WERI-Rb-1 (cell line): ENCODE data around the gene UBE2E2.

Experiments used
- DNase-seq: peaks from one replicate; pipeline ENCODE4 v3.0.0-alpha.2; 2020
- H3K27ac ChIP-seq: fragments of 250-450 bp; sonication (Bioruptor Pico); 2 replicates; pipeline ENCODE4 v1.5.1; 2020; ENCODE audit warnings: mild to moderate bottlenecking, moderate library complexity
- H3K27me3 ChIP-seq: fragments of 250-450 bp; sonication (Bioruptor Pico); 2 replicates; pipeline ENCODE4 v1.5.1; 2021; ENCODE audit warnings: mild to moderate bottlenecking, low read depth, moderate library complexity; ENCODE audit not compliant: insufficient read depth, severe bottlenecking
- H3K36me3 ChIP-seq: fragments of 250-450 bp; sonication (Bioruptor Pico); 2 replicates; pipeline ENCODE4 v1.5.1; 2020; ENCODE audit warnings: mild to moderate bottlenecking, moderate library complexity
- H3K4me3 ChIP-seq: 2 replicates; pipeline ENCODE4 v1.5.1; 2011; ENCODE audit warnings: low read depth, mild to moderate bottlenecking, control low read depth, low read length
- H3K9me3 ChIP-seq: fragments of 250-450 bp; sonication (Bioruptor Pico); 2 replicates; pipeline ENCODE4 v1.5.1; 2021; ENCODE audit warnings: mild to moderate bottlenecking, moderate library complexity; ENCODE audit not compliant: severe bottlenecking
- TF ChIP-seq, protein P1 (sequence below): IDR thresholded peaks from 2 replicates; pipeline ENCODE4 v1.5.1; 2011; ENCODE audit warnings: low read depth, mild to moderate bottlenecking, control low read depth, inconsistent platforms, low read length

Gene UBE2E2

DNA sequence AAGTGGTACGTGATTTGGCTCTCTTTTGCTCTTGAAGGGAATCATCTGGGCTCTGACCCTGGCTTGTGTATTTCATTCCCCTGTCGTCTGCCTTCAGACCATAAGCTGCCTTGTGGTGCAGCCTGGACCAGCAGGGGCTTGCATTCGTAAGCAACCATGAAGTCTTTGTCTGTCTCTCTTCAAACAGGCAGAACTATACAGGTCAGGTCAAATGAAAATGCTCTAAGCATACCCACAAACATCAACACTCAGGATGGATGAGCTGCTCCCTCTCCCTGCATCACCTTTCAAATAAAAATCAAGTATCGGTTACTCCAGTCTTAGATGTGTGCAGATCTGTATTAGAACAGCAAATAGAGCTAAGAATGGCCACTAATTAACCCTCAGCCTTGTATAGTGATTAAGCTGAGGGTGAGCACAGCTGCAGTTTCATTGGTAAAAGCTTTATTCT is 334.0 kb downstream of the UBE2E2 start:
- Histone ChIP-seq H3K27me3 (no peaks in the 10 kb centered on the region), H3K9me3 (no peaks in the 10 kb centered on the region), H3K36me3 (no peaks in the 10 kb centered on the region), H3K27ac (no peak overlapping the region), H3K4me3 (no peak overlapping the region)
- DNase-seq: peak; percentile 38
- TF ChIP-seq, protein P1, sequence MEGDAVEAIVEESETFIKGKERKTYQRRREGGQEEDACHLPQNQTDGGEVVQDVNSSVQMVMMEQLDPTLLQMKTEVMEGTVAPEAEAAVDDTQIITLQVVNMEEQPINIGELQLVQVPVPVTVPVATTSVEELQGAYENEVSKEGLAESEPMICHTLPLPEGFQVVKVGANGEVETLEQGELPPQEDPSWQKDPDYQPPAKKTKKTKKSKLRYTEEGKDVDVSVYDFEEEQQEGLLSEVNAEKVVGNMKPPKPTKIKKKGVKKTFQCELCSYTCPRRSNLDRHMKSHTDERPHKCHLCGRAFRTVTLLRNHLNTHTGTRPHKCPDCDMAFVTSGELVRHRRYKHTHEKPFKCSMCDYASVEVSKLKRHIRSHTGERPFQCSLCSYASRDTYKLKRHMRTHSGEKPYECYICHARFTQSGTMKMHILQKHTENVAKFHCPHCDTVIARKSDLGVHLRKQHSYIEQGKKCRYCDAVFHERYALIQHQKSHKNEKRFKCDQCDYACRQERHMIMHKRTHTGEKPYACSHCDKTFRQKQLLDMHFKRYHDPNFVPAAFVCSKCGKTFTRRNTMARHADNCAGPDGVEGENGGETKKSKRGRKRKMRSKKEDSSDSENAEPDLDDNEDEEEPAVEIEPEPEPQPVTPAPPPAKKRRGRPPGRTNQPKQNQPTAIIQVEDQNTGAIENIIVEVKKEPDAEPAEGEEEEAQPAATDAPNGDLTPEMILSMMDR: no peak

DNA sequence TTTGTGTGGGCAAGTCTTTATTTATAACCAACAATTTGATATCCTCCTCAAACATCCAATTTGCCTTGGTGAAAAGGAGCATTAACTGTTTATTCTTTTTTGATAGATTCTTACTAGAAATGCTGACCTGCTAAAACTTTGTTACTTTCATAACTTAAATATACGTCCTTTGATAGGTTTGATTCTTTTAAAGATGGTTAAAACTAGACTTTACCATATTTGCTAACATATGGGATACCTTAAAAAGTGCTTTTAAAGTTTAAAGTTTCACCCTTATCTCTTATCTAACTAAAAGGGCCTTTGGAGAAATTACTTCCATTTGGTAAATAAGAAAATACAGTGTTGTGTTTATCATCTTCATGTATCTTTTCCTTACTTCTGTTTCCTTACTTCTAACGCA is 336.1 kb downstream of the UBE2E2 start:
- no peak overlapping the region for H3K4me3 ChIP-seq
- TF ChIP-seq, protein P1: no peak
- H3K27me3 ChIP-seq: no peaks in the 10 kb centered on the region
- H3K9me3 ChIP-seq: no peaks in the 10 kb centered on the region
- H3K36me3 ChIP-seq: no peaks in the 10 kb centered on the region
- no peak for DNase-seq
- H3K27ac ChIP-seq: no peak overlapping the region

DNA sequence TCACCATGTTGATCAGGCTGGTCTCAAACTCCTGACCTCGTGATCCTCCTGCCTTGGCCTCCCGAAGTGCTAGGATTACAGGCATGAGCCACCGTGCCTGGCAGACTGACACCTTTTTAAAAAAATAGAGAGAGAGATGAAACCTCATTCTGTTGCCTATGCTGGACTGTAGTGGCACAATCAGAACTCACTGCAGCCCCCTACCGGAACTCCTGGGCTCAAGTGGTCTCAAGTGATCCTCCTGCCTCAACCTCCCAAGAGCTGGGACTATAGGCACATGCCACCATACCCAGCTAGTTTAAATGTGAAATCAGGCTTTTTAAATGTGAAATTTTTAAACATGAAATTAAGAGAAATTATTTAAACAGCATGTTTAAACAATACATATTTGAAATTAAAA is 337.5 kb downstream of the UBE2E2 start:
- Histone ChIP-seq H3K27ac (no peak overlapping the region), H3K4me3 (no peak overlapping the region), H3K36me3 (no peaks in the 10 kb centered on the region), H3K27me3 (no peaks in the 10 kb centered on the region), H3K9me3 (no peaks in the 10 kb centered on the region)
- DNase-seq: no peak
- TF ChIP-seq, protein P1: no peak

DNA sequence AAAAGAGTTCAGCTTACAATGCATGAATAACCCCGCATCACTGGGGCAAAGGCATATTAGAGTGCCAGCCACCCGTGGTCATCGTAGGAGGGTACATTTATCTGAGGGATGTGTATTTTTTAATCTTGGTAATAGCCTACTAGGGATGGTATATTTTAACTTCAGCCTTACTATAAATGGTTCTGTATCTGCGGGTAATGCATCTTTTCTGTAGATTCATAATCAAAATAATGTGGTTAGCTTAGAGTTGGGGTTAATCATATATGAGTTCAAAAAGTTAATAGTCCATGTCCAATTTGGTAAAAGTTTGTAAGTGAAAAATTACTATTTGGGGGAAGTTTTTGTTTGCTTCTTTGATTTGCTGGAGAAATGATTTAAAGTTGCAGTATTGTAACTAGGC is 339.0 kb downstream of the UBE2E2 start:
- H3K4me3 ChIP-seq: no peak overlapping the region
- no peaks in the 10 kb centered on the region for H3K27me3 ChIP-seq
- TF ChIP-seq, protein P1: no peak
- no peak for DNase-seq
- H3K27ac ChIP-seq: no peak overlapping the region
- no peaks in the 10 kb centered on the region for H3K36me3 ChIP-seq
- H3K9me3 ChIP-seq: no peaks in the 10 kb centered on the region

DNA sequence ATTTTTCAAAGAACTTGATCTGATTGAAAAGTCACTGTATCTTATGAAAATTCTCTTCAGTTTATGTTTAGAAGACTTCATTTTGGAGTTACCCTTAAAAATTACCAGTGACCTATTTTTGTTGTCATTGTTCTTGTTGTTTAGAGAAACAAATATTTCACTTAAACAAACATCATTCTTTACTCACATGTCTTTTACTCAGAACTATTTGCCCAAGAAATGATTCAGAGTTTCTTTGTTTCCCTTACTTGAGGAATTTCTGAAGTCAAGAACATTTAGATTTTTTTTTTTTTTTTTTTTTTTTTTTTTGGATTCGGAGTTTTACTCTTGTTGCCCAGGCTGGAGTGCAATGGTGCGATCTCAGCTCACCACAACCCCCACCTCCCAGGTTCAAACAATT is 343.1 kb downstream of the UBE2E2 start:
- no peaks in the 10 kb centered on the region for H3K36me3 ChIP-seq
- TF ChIP-seq, protein P1: no peak
- no peak overlapping the region for H3K27ac ChIP-seq
- DNase-seq: no peak
- H3K9me3 ChIP-seq: no peaks in the 10 kb centered on the region
- no peaks in the 10 kb centered on the region for H3K27me3 ChIP-seq
- no peak overlapping the region for H3K4me3 ChIP-seq

DNA sequence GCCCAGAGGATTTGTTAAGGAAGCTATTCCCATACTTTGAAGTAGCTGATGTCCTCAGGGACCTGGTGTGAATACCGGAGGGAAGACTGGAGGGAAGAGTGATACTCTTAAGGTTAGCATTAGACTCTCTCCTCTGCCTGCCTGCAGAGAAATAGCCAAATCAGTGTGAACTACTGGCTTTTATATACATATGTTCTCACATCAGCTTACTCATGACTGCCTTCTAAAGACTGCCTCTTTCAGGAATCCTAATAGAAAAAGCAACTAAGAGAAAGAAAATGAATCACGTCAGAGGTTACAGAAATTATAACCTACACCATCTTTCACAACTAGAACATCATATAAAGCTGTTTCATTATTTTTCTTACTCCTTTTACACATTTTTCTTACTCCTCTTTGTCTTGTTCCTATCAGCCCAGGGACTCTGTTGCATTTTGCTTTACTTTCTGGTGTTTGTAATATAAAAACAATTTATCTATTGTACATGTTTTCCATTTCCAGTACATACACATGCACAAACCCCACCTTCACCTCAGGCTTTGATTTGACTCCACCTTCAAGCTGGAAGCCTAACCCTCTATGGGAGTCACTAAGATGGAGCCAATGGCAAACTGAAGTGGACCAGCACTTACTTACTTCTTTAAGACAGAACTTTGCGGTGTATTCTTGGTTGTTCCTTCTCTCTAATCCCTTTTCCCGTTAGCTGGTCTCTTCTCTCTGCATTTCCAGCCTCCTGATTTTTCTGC is 345.0 kb downstream of the UBE2E2 start:
- DNase-seq: no peak
- H3K27me3 ChIP-seq: no peaks in the 10 kb centered on the region
- no peaks in the 10 kb centered on the region for H3K36me3 ChIP-seq
- TF ChIP-seq, protein P1: no peak
- no peak overlapping the region for H3K4me3 ChIP-seq
- no peaks in the 10 kb centered on the region for H3K9me3 ChIP-seq
- H3K27ac ChIP-seq: no peak overlapping the region
